Spleen (tissue), 7 donors: ENCODE measurements around the gene TNFRSF25.

Source experiments
- CTCF ChIP-seq, 11 experiments: fragments of 200-600 bp in 7 of 11; fragments of 450-650 bp in 4 of 11; sonication (generic) in 4 of 11; IDR thresholded peaks in 8 of 11; conservative IDR thresholded peaks in 3 of 11; 1 replicate in 7 of 11; 2 replicates in 4 of 11; pipeline versions ENCODE4 v1.4.0 to v1.8.0; 2016 to 2021; ENCODE audit warnings: antibody characterized with exemption in 11 of 11, inconsistent platforms in 4 of 11, mild to moderate bottlenecking in 1 of 11
- POLR2A ChIP-seq, 3 donors: fragments of 450-650 bp; IDR thresholded peaks; one replicate each; pipeline ENCODE4 v1.5.1; 2017; ENCODE audit warnings: antibody characterized with exemption in 3 of 3, mild to moderate bottlenecking in 1 of 3
- donor health status: DM: no; HTN: no; CAD: no; lungs with moderate emphysema.
- donor health status: DM: no; HTN: no; CAD: no.
- donor health status: DM: no; HTN: no; CAD: no.

GRCh38 chr1:6483017-6483760 lies 17.2 kb upstream of the TNFRSF25 start:
- TF ChIP-seq CTCF (IDR thresholded peaks at IDR 0.05 in 8 of 11, conservative IDR thresholded peaks at IDR 0.05 in 3 of 11) (no peak), POLR2A (IDR thresholded peaks at IDR 0.05) (no peak)
